Measurements from ENCODE around the gene HNRNPA3.

GRCh38 chr2:177272765-177273164 lies 60.2 kb downstream of the HNRNPA3 start:
- no peak for TF ChIP-seq POLR2AphosphoS5 (IDR thresholded peaks at IDR 0.05; ENCODE audit: borderline replicate concordance, low read depth, low read length)
- no peak for TF ChIP-seq EZH2 (IDR thresholded peaks at IDR 0.05)
- no peak for TF ChIP-seq FOXP2 (optimal IDR thresholded peaks at IDR 0.05; ENCODE audit: control extremely low read depth, extremely low read length, insufficient read depth)
